ENCODE results near the gene RPRD1B. TPM values are rescaled to one million over a fixed set of nuclear protein-coding genes. Genes with fewer than 3 reads are reported as not detected.

RPRD1B gene
- total RNA-seq, 1 donor from 2014 or later = 21.1 TPM

DNA sequence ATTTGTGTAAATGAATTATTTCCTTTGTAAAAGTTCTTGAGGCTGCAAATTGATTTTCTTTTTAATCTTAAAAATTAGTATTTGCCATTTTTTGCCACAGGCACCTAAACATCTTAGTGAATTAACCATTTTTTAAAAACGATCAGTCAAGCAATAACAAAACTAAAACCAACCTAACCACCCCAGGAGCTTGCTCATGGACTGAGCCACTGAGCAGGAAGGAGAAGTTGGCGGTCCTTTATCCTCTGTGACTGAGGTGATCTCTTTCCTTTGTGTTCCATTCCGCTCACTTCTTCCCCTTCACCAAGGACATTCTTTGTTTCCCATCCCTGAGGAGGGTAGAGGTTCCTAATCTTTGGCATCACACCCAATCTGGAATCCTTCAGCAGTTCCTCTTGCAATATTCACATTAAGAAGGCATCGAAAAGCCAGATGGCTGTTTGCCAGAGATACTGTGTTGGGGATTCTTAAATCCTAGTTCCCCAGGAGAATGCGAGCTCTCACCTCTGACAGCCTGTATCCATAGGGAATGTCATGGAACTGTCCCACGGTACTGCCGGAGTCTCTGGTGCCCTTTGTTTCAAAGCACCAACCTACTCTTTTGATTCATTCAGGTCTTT, 30.5 kb downstream of the RPRD1B start:
- peaks cover 1% of the 10 kb centered on the region for H3K36me3 ChIP-seq (ENCODE audit: control insufficient read depth, insufficient read depth, low read length)
- H3K27me3 ChIP-seq (ENCODE audit: control insufficient read depth, insufficient read depth, low read length) = no peaks in the 10 kb centered on the region
- no peak overlapping the region for H3K4me3 ChIP-seq (ENCODE audit: low read depth, low read length)
- DNase-seq (ENCODE audit: low read depth) = no peak
- TF ChIP-seq CTCF (IDR thresholded peaks at IDR 0.05; ENCODE audit: insufficient read depth, low read length, poor library complexity, severe bottlenecking) = no peak

- no peak for TF ChIP-seq CTCF (IDR thresholded peaks at IDR 0.05; ENCODE audit: insufficient read depth, low read length, poor library complexity, severe bottlenecking)
- no peak for DNase-seq (ENCODE audit: low read depth)
- Histone ChIP-seq H3K4me3 (ENCODE audit: low read depth, low read length) (no peak overlapping the region), H3K36me3 (ENCODE audit: control insufficient read depth, insufficient read depth, low read length) (no peaks in the 10 kb centered on the region), H3K27me3 (ENCODE audit: control insufficient read depth, insufficient read depth, low read length) (no peaks in the 10 kb centered on the region)
These were observed 32.3 kb downstream of the RPRD1B start for GRCh38 chr20:38065764-38066375.

DNA sequence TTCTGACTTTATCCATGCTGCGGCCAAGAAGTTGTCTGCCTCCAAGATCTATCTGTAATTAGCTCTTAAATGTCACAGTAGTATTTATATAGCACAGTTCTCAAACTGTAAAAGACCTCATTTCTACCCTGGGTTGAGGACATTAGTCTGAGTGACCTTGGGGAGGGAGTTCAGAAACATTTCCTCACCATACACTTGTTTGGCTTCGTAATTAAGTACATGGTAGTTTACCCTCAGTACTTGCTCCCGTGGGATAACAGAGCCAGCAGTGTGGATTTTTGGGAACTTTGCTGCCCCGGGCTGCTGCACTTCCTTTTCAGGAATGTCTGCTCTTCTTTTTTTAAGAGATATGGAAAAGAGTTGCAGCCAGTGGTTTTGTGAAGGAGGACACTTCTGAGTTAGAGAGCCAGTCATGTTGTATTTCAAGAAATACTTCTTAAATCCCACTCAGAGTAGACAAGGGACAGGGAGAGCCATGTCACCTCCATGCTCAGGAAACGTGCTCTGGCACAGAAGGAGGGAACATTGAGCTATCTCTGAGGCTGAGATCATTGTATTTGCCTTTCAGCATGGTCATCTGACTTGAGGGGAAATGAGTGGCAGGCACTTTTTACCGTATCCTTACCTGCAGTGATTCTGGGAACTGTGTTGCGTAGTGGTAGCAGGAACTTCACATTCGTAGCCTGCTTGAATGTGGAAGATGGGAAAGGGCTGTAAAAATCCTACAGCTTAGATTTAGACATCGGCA, 33.6 kb downstream of the RPRD1B start:
- H3K27me3 ChIP-seq (ENCODE audit: control insufficient read depth, insufficient read depth, low read length) = no peaks in the 10 kb centered on the region
- no peaks in the 10 kb centered on the region for H3K36me3 ChIP-seq (ENCODE audit: control insufficient read depth, insufficient read depth, low read length)
- no peak for TF ChIP-seq CTCF (IDR thresholded peaks at IDR 0.05; ENCODE audit: insufficient read depth, low read length, poor library complexity, severe bottlenecking)
- no peak overlapping the region for H3K4me3 ChIP-seq (ENCODE audit: low read depth, low read length)
- DNase-seq (ENCODE audit: low read depth) = no peak

- H3K36me3 ChIP-seq (ENCODE audit: control insufficient read depth, insufficient read depth, low read length) = no peaks in the 10 kb centered on the region
- no peak for TF ChIP-seq CTCF (IDR thresholded peaks at IDR 0.05; ENCODE audit: insufficient read depth, low read length, poor library complexity, severe bottlenecking)
These were observed 34.3 kb downstream of the RPRD1B start for GRCh38 chr20:38067717-38068365.

DNA sequence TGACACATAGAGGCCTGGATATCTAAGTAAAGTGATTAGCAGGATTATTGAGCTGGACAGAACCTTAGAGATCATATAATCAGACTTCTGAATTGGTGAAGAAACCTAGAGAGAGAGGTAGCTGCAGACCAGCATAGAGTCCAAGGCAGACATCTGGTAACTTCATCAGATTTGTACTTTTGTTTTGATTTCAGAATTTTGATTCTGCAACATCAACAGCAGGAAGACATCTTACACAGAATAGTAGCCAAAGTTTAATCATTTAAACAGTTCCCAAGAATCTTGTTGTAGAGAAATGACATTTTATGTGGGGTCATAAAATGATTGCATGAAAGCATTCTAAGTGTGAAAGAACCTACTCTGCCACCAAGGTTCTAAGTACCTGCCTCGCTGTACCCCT, 39.4 kb downstream of the RPRD1B start:
- TF ChIP-seq CTCF (IDR thresholded peaks at IDR 0.05; ENCODE audit: insufficient read depth, low read length, poor library complexity, severe bottlenecking) = no peak
- Histone ChIP-seq H3K4me3 (ENCODE audit: low read depth, low read length) (no peak overlapping the region), H3K36me3 (ENCODE audit: control insufficient read depth, insufficient read depth, low read length) (peaks cover 1% of the 10 kb centered on the region), H3K27me3 (ENCODE audit: control insufficient read depth, insufficient read depth, low read length) (no peaks in the 10 kb centered on the region)
- DNase-seq (ENCODE audit: low read depth) = no peak

More at GRCh38 chr20:38067717-38068365, 34.3 kb downstream of the RPRD1B start:
- no peaks in the 10 kb centered on the region for H3K27me3 ChIP-seq (ENCODE audit: control insufficient read depth, insufficient read depth, low read length)
- no peak overlapping the region for H3K4me3 ChIP-seq (ENCODE audit: low read depth, low read length)
- DNase-seq (ENCODE audit: low read depth) = no peak

Measured in kidney epithelial cell (primary cell).